Glutamatergic neuron (in vitro differentiated cells): ENCODE data around the gene METTL6. TPM values are rescaled to one million over a fixed set of nuclear protein-coding genes. Genes with fewer than 3 reads are reported as not detected.

ENCODE experiments used
- DNase-seq: peaks from one replicate; pipeline ENCODE4 v3.0.0; 2022
- H3K27ac Mint-ChIP-seq: one replicate; pipeline ENCODE4 v1.8.0; 2020; ENCODE audit warnings: mild to moderate bottlenecking, mixed read lengths, inconsistent platforms; ENCODE audit not compliant: unreplicated experiment
- H3K27me3 Mint-ChIP-seq: one replicate; pipeline ENCODE4 v1.8.0; 2020; ENCODE audit warnings: mild to moderate bottlenecking, moderate library complexity, mixed read lengths, inconsistent platforms; ENCODE audit not compliant: unreplicated experiment
- H3K36me3 Mint-ChIP-seq: one replicate; pipeline ENCODE4 v1.8.0; 2020; ENCODE audit warnings: mild to moderate bottlenecking, mixed read lengths, inconsistent platforms; ENCODE audit not compliant: unreplicated experiment
- H3K4me1 Mint-ChIP-seq: one replicate; pipeline ENCODE4 v1.8.0; 2020; ENCODE audit warnings: mild to moderate bottlenecking, low read depth, mixed read lengths, inconsistent platforms; ENCODE audit not compliant: unreplicated experiment
- H3K4me3 Mint-ChIP-seq: one replicate; pipeline ENCODE4 v1.8.0; 2020; ENCODE audit warnings: mild to moderate bottlenecking, mixed read lengths, inconsistent platforms; ENCODE audit not compliant: unreplicated experiment
- H3K9me3 Mint-ChIP-seq: one replicate; pipeline ENCODE4 v1.8.0; 2020; ENCODE audit warnings: mild to moderate bottlenecking, moderate library complexity, mixed read lengths, inconsistent platforms; ENCODE audit not compliant: unreplicated experiment
- CTCF ChIP-seq: fragments of 200-600 bp; sonication (generic); IDR thresholded peaks from one replicate; pipeline ENCODE4 v1.5.0; 2021; ENCODE audit not compliant: partially characterized antibody, unreplicated experiment
- total RNA-seq: library from RNA; stranded (reverse); fragmentation: NEBNext Ultra II Directional; extraction: Animal tissue kit (Norgen Biotek cat#: 25700); gene quantifications from one replicate; pipeline ENCODE4 v1.2.1, GENCODE V29; 2021; ENCODE audit not compliant: unreplicated experiment

METTL6 gene
- total RNA-seq, 1 donor from 2014 or later, result 25.9 TPM

GRCh38 chr3:15451216-15452113 lies 24.1 kb upstream of the METTL6 start:
- H3K4me3 Mint-ChIP-seq, result no peak overlapping the region
- H3K4me1 Mint-ChIP-seq, result no peaks in the 10 kb centered on the region
- TF ChIP-seq CTCF, result no peak
- no peaks in the 10 kb centered on the region for H3K9me3 Mint-ChIP-seq
- peaks cover 1% of the 10 kb centered on the region for H3K27me3 Mint-ChIP-seq
- no peak for DNase-seq
- peaks cover 6% of the 10 kb centered on the region for H3K36me3 Mint-ChIP-seq
- no peak overlapping the region for H3K27ac Mint-ChIP-seq

GRCh38 chr3:15450438-15451215 lies 23.3 kb upstream of the METTL6 start:
- no peaks in the 10 kb centered on the region for H3K9me3 Mint-ChIP-seq
- H3K4me1 Mint-ChIP-seq, result no peaks in the 10 kb centered on the region
- peaks cover 1% of the 10 kb centered on the region for H3K27me3 Mint-ChIP-seq
- no peak for TF ChIP-seq CTCF
- H3K36me3 Mint-ChIP-seq, result peaks cover 6% of the 10 kb centered on the region
- no peak for DNase-seq
- no peak overlapping the region for H3K27ac Mint-ChIP-seq
- H3K4me3 Mint-ChIP-seq, result no peak overlapping the region

- no peak for DNase-seq
- Mint-ChIP-seq H3K27ac (no peak overlapping the region), H3K9me3 (no peaks in the 10 kb centered on the region), H3K4me3 (no peak overlapping the region), H3K4me1 (no peaks in the 10 kb centered on the region), H3K36me3 (peaks cover 6% of the 10 kb centered on the region), H3K27me3 (peaks cover 1% of the 10 kb centered on the region)
- no peak for TF ChIP-seq CTCF
Observed at GRCh38 chr3:15449489-15450224, 22.3 kb upstream of the METTL6 start.

GRCh38 chr3:15443826-15444524 lies 16.6 kb upstream of the METTL6 start:
- DNase-seq, result no peak
- Mint-ChIP-seq H3K9me3 (no peaks in the 10 kb centered on the region), H3K4me1 (no peaks in the 10 kb centered on the region), H3K27ac (no peak overlapping the region), H3K27me3 (no peaks in the 10 kb centered on the region), H3K4me3 (no peak overlapping the region), H3K36me3 (no peaks in the 10 kb centered on the region)
- TF ChIP-seq CTCF, result no peak
